GM18526 (cell line): ENCODE data around the gene KCNF1.

Experiments used
- POLR2A ChIP-seq: IDR thresholded peaks from 3 replicates; pipeline ENCODE4 v1.6.1; 2011; ENCODE audit not compliant: insufficient read length; ENCODE audit errors: extremely low read depth

KCNF1 gene

GRCh38 chr2:10919771-10920621 is 8.3 kb downstream of the KCNF1 start:
- no peak for TF ChIP-seq POLR2A

- TF ChIP-seq POLR2A, result no peak
Measured at GRCh38 chr2:10920764-10921388, 9.1 kb downstream of the KCNF1 start.

- no peak for TF ChIP-seq POLR2A
Measured at GRCh38 chr2:10921525-10921924, 9.8 kb downstream of the KCNF1 start.

GRCh38 chr2:10922307-10923007 is 10.7 kb downstream of the KCNF1 start:
- no peak for TF ChIP-seq POLR2A

- TF ChIP-seq POLR2A, result no peak
Measured at GRCh38 chr2:10923008-10923375, 11.3 kb downstream of the KCNF1 start.

GRCh38 chr2:10923965-10924364 is 12.2 kb downstream of the KCNF1 start:
- no peak for TF ChIP-seq POLR2A

- no peak for TF ChIP-seq POLR2A
Measured at GRCh38 chr2:10924441-10924840, 12.7 kb downstream of the KCNF1 start.

- no peak for TF ChIP-seq POLR2A
Measured at GRCh38 chr2:10924859-10925258, 13.1 kb downstream of the KCNF1 start.

GRCh38 chr2:10926191-10926820 is 14.6 kb downstream of the KCNF1 start:
- no peak for TF ChIP-seq POLR2A

- TF ChIP-seq POLR2A, result no peak
Measured at GRCh38 chr2:10930721-10931516, 19.2 kb downstream of the KCNF1 start.

- TF ChIP-seq POLR2A, result no peak
Measured at GRCh38 chr2:10931710-10932255, 20.0 kb downstream of the KCNF1 start.

- no peak for TF ChIP-seq POLR2A
Measured at GRCh38 chr2:10932345-10933151, 20.8 kb downstream of the KCNF1 start.

GRCh38 chr2:10933700-10934225 is 22.0 kb downstream of the KCNF1 start:
- TF ChIP-seq POLR2A, result no peak
